Measurements from ENCODE around the gene ATRAID. TPM values are rescaled to one million over a fixed set of nuclear protein-coding genes. Genes with fewer than 3 reads are reported as not detected.
A peak's percentile ranks its signal among the peaks of the same experiment; 100 is the strongest.

Gene ATRAID
- total and polyA plus RNA-seq, 2 of the 8 experiments (the other 6 are each of a cell fraction or from before 2014, with no cell fraction given) = 109 to 280 TPM

- TF ChIP-seq CHD7 (IDR thresholded peaks at IDR 0.05; ENCODE audit: insufficient replicate concordance, low read length) (no peak), POLR2A (IDR thresholded peaks at IDR 0.05; ENCODE audit: control extremely low read depth in 1 of 2, low read depth in 2 of 2, low read length in 2 of 2) (no peak; a peak in 1 of 3 replicates), HDAC2 (IDR thresholded peaks at IDR 0.05; ENCODE audit: borderline replicate concordance in 1 of 2, low read depth in 2 of 2, low read length in 2 of 2) (0 out of 4 replicates have a peak, but pooled peaks of 1 of the 2 experiments have one; percentile 12), JUND (IDR thresholded peaks at IDR 0.05; ENCODE audit: low read length) (no peak), SIN3A (conservative IDR thresholded peaks at IDR 0.05 in 1 of 2, IDR thresholded peaks at IDR 0.05 in 1 of 2; ENCODE audit: low read depth in 1 of 2, low read length in 2 of 2) (peak in 1 of 2 experiments; percentile 18; a peak in 1 of 4 replicates)
Measured at GRCh38 chr2:27212626-27213471, 1.0 kb downstream of the ATRAID start (continued).

Measured in H1 (cell line).